ENCODE measurements around the gene ABLIM2. TPM values are rescaled to one million over a fixed set of nuclear protein-coding genes. Genes with fewer than 3 reads are reported as not detected.

ABLIM2 gene
- total and polyA plus RNA-seq, 2 of the 13 experiments (the other 11 are each of a cell fraction or from before 2014, with no cell fraction given), result 0.20 to 0.37 TPM

DNA sequence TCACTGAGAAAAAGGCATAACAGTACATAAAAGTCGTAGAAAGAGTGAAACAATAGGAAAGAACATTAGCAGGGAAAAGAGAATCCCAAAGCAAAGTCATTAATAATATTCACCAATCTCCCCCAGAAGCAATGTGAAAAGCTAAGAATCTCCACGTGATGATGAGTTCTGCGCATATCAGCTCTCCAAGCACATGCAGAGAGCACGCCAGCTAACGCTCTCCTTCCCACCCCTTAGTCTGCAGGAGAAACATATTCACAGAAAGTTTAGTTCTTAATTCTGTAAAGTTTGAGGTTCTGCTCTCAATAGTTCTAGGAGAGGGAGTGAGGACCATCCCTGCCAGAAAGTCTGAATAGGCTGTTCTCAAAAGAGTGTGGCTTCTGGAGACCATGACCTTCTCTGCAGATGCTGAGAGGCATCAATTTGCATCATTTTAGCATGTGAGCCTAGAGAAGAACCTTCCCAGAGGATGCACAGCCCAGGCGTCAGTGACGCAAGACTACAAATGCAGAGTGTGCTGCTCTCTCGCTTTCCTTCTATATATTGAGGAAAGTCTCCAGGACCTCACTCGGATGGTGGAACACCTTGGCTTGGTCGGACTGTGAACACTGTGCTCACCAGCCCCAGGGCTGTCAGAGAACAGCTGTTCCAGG, 167.7 kb downstream of the ABLIM2 start:
- no peaks in the 10 kb centered on the region for H3K9me3 ChIP-seq (ENCODE audit: low read length)
- CTCF ChIA-PET (ENCODE audit: low intra/inter-chr PET ratio, low total read pairs), result no interaction called here

DNA sequence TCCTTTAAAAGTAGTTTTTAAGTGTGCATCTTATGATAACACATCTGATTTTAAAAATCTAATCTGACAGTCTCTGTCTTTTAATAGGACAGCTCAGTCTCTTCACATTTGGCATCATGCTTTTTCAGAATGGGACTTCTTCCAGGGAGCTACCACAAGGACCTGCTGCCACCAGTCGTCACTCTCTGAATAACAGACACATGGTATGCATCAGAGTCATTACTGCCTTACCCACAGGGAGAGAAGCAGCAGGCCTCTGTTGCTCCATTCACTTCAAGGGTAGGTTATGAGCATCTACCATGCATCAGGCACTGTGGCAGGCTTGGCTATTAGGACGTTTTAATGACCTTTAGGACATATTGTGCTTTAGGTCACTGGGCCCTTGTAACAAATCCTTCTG, 169.0 kb downstream of the ABLIM2 start:
- H2AFZ ChIP-seq (ENCODE audit: low read length), result no peak overlapping the region
- no peaks in the 10 kb centered on the region for H3K36me3 ChIP-seq (replicated peaks in 1 of 2; ENCODE audit: control insufficient read depth in 1 of 2, insufficient read depth in 2 of 2, low read length in 2 of 2)
- H3K27me3 ChIP-seq (ENCODE audit: control insufficient read depth in 1 of 2, insufficient read depth in 2 of 2, low read length in 2 of 2), result peaks cover 3 to 16% of the 10 kb centered on the region in 2 experiments; a peak in 3 of 5 replicates
- ChIA-PET CTCF (ENCODE audit: low intra/inter-chr PET ratio, low total read pairs) (interaction anchor here (4.0 kb wide), 1 partner anchor 185 kb away, joined by 44 read pairs; no protein-coding TSS in a partner anchor), POLR2A (no interaction called here)
- H3K27ac ChIP-seq (ENCODE audit: extremely low read length, insufficient read depth, low read length), result no peak overlapping the region
- 3% methylated on average over 2 of the region's 2 CpGs for WGBS (ENCODE audit: low lambda C conversion rate)
- no peak overlapping the region for H3K4me3 ChIP-seq (replicated peaks in 1 of 3; ENCODE audit: insufficient read depth in 1 of 3, low read depth in 2 of 3, low read length in 3 of 3)
- intact Hi-C loops (cut with micrococcal nuclease; ENCODE audit: unreplicated experiment) (loop anchor here (5.0 to 10.0 kb wide), 3 partner anchors 62 to 217 kb away; no protein-coding TSS in a partner anchor), in situ Hi-C loops (cut with HindIII; ENCODE audit: extremely low pct_ligation_motif_present, low pct_unique_long_range_greater_than_20kb) (loop anchor here (5.0 kb wide), 1 partner anchor 187 kb away; no protein-coding TSS in a partner anchor)
- H3K4me2 ChIP-seq (ENCODE audit: low read depth, low read length), result no peak overlapping the region
- H4K20me1 ChIP-seq (ENCODE audit: insufficient read depth, low read length), result no peaks in the 10 kb centered on the region
- no peaks in the 10 kb centered on the region for H3K79me2 ChIP-seq (ENCODE audit: insufficient read depth, low read length)
- peaks cover 26% of the 10 kb centered on the region for H3K4me1 ChIP-seq (ENCODE audit: insufficient read depth, low read length)
- ATAC-seq, result no peak
- no peaks in the 10 kb centered on the region for H3K9me3 ChIP-seq (ENCODE audit: low read length)
- no peak for DNase-seq (ENCODE audit: low spot score)
- H3K9ac ChIP-seq (ENCODE audit: insufficient read depth, low read depth, low read length), result no peak overlapping the region
- no TSS peak for BruUV-seq (replicated peaks)
- no peak for FAIRE-seq
- TF ChIP-seq HMGA1 (CRISPR knock-in tag; conservative IDR thresholded peaks at IDR 0.05) (no peak), HMG20A (CRISPR knock-in tag; IDR thresholded peaks at IDR 0.05; ENCODE audit: borderline replicate concordance) (no peak), ZNF354B (CRISPR knock-in tag; IDR thresholded peaks at IDR 0.05) (no peak), EZH2 (conservative IDR thresholded peaks at IDR 0.05; ENCODE audit: low read depth, low read length) (no peak), FOSL1 (CRISPR knock-in tag; IDR thresholded peaks at IDR 0.05; ENCODE audit: borderline replicate concordance) (no peak), ZFP62 (CRISPR knock-in tag; IDR thresholded peaks at IDR 0.05) (no peak), HHEX (CRISPR knock-in tag; IDR thresholded peaks at IDR 0.05) (no peak), MIXL1 (CRISPR knock-in tag; IDR thresholded peaks at IDR 0.05) (no peak), WIZ (CRISPR knock-in tag; IDR thresholded peaks at IDR 0.05) (no peak), ZNF747 (CRISPR knock-in tag; IDR thresholded peaks at IDR 0.05; ENCODE audit: borderline replicate concordance) (no peak)
- TF ChIP-seq, protein P1, sequence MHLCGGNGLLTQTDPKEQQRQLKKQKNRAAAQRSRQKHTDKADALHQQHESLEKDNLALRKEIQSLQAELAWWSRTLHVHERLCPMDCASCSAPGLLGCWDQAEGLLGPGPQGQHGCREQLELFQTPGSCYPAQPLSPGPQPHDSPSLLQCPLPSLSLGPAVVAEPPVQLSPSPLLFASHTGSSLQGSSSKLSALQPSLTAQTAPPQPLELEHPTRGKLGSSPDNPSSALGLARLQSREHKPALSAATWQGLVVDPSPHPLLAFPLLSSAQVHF (CRISPR knock-in tag; IDR thresholded peaks at IDR 0.05), result no peak

More for the DNA sequence above, 167.7 kb downstream of the ABLIM2 start:
- peaks cover 1 to 9% of the 10 kb centered on the region in 2 experiments; a peak in 1 of 5 replicates for H3K27me3 ChIP-seq (ENCODE audit: control insufficient read depth in 1 of 2, insufficient read depth in 2 of 2, low read length in 2 of 2)
- H3K4me3 ChIP-seq (replicated peaks in 1 of 3; ENCODE audit: insufficient read depth in 1 of 3, low read depth in 2 of 3, low read length in 3 of 3), result no peak overlapping the region
- H3K27ac ChIP-seq (ENCODE audit: extremely low read length, insufficient read depth, low read length), result no peak overlapping the region
- no peak overlapping the region for H3K9ac ChIP-seq (ENCODE audit: insufficient read depth, low read depth, low read length)
- H3K4me2 ChIP-seq (ENCODE audit: low read depth, low read length), result no peak overlapping the region
- 50% methylated on average over 8 of the region's 10 CpGs for WGBS (ENCODE audit: low lambda C conversion rate)
- no peak for DNase-seq (ENCODE audit: low spot score)
- intact Hi-C loops (cut with micrococcal nuclease; ENCODE audit: unreplicated experiment), result no loop called here
- POLR2A ChIA-PET, result no interaction called here
- H3K36me3 ChIP-seq (replicated peaks in 1 of 2; ENCODE audit: control insufficient read depth in 1 of 2, insufficient read depth in 2 of 2, low read length in 2 of 2), result no peaks in the 10 kb centered on the region
- in situ Hi-C loops (cut with HindIII; ENCODE audit: extremely low pct_ligation_motif_present, low pct_unique_long_range_greater_than_20kb), result no loop called here
- no TSS peak for BruUV-seq (replicated peaks)
- H2AFZ ChIP-seq (ENCODE audit: low read length), result no peak overlapping the region
- FAIRE-seq, result no peak
- no peak for TF ChIP-seq ATF7-NPFF (CRISPR knock-in tag; IDR thresholded peaks at IDR 0.05; ENCODE audit: low read depth)
- TF ChIP-seq, protein P2, sequence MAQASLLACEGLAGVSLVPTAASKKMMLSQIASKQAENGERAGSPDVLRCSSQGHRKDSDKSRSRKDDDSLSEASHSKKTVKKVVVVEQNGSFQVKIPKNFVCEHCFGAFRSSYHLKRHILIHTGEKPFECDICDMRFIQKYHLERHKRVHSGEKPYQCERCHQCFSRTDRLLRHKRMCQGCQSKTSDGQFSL (CRISPR knock-in tag; IDR thresholded peaks at IDR 0.05), result no peak
- TF ChIP-seq, protein P3, sequence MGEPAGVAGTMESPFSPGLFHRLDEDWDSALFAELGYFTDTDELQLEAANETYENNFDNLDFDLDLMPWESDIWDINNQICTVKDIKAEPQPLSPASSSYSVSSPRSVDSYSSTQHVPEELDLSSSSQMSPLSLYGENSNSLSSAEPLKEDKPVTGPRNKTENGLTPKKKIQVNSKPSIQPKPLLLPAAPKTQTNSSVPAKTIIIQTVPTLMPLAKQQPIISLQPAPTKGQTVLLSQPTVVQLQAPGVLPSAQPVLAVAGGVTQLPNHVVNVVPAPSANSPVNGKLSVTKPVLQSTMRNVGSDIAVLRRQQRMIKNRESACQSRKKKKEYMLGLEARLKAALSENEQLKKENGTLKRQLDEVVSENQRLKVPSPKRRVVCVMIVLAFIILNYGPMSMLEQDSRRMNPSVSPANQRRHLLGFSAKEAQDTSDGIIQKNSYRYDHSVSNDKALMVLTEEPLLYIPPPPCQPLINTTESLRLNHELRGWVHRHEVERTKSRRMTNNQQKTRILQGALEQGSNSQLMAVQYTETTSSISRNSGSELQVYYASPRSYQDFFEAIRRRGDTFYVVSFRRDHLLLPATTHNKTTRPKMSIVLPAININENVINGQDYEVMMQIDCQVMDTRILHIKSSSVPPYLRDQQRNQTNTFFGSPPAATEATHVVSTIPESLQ (CRISPR knock-in tag; conservative IDR thresholded peaks at IDR 0.05), result no peak
- peaks cover 19% of the 10 kb centered on the region for H3K4me1 ChIP-seq (ENCODE audit: insufficient read depth, low read length)
- no peaks in the 10 kb centered on the region for H3K79me2 ChIP-seq (ENCODE audit: insufficient read depth, low read length)
- no peaks in the 10 kb centered on the region for H4K20me1 ChIP-seq (ENCODE audit: insufficient read depth, low read length)
- ATAC-seq, result no peak

All from HepG2 (cell line).